Calu3 (cell line): ENCODE results near the gene PAXX. TPM values are rescaled to one million over a fixed set of nuclear protein-coding genes. Genes with fewer than 3 reads are reported as not detected.
A peak's percentile ranks its signal among the peaks of the same experiment; 100 is the strongest.

Source experiments
- BruUV-seq: library from RNA; stranded (reverse); fragments of 400-500 nt; replicated peaks from 2 replicates; lab custom pipeline; 2021; lab: Mats Ljungman, UMichigan
- CTCF ChIA-PET: fragments of 300-600 bp; sonication (Branson Sonifier 250); formaldehyde crosslinking; loops from one replicate; lab custom pipeline; 2022; ENCODE audit warnings: antibody characterized with exemption; lab: Charles Lee
- DNase-seq: peaks from one replicate; pipeline ENCODE4 v3.0.0; 2022
- H3K27ac Mint-ChIP-seq: one replicate; pipeline ENCODE4 v1.8.0; 2022; ENCODE audit warnings: mixed read lengths; ENCODE audit not compliant: unreplicated experiment
- H3K27me3 Mint-ChIP-seq: one replicate; pipeline ENCODE4 v1.8.0; 2022; ENCODE audit warnings: mixed read lengths; ENCODE audit not compliant: unreplicated experiment
- H3K36me3 Mint-ChIP-seq: one replicate; pipeline ENCODE4 v1.8.0; 2022; ENCODE audit warnings: mild to moderate bottlenecking, moderate library complexity, mixed read lengths; ENCODE audit not compliant: insufficient read depth, unreplicated experiment
- H3K4me1 Mint-ChIP-seq: one replicate; pipeline ENCODE4 v1.8.0; 2022; ENCODE audit warnings: mild to moderate bottlenecking, low read depth, mixed read lengths; ENCODE audit not compliant: unreplicated experiment
- H3K4me3 Mint-ChIP-seq: one replicate; pipeline ENCODE4 v1.8.0; 2022; ENCODE audit warnings: mild to moderate bottlenecking, low read depth, moderate library complexity, mixed read lengths; ENCODE audit not compliant: unreplicated experiment
- H3K9me3 Mint-ChIP-seq: one replicate; pipeline ENCODE4 v1.8.0; 2022; ENCODE audit warnings: low read depth, mixed read lengths; ENCODE audit not compliant: unreplicated experiment
- CTCF ChIP-seq: fragments of 200-600 bp; IDR thresholded peaks from one replicate; pipeline ENCODE4 v1.8.0; 2022; ENCODE audit warnings: antibody characterized with exemption; ENCODE audit not compliant: unreplicated experiment
- intact Hi-C: fragments of 100-400 bp; cut with micrococcal nuclease; formaldehyde crosslinking; loops from one replicate; pipeline ENCODE4 v1.10.0; 2022; ENCODE audit not compliant: unreplicated experiment
- total RNA-seq: library from RNA; stranded (reverse); gene quantifications from 2 replicates; pipeline ENCODE4 v1.2.3, GENCODE V29; 2022

PAXX gene
- total RNA-seq, 1 experiment from 2014 or later, result 43.7 TPM

GRCh38 chr9:136997371-136997770 lies 5.1 kb downstream of the PAXX start:
- DNase-seq, result no peak
- CTCF ChIA-PET, result interaction anchor here (1.6 kb wide), 1 partner anchor 48 kb away, joined by 4 read pairs; no protein-coding TSS in a partner anchor
- no peak overlapping the region for H3K27ac Mint-ChIP-seq
- no peak for TF ChIP-seq CTCF
- H3K4me3 Mint-ChIP-seq, result no peak overlapping the region
- H3K36me3 Mint-ChIP-seq, result peaks cover 10% of the 10 kb centered on the region
- BruUV-seq, result no TSS peak
- intact Hi-C loops, result no loop called here
- peaks cover 11% of the 10 kb centered on the region for H3K4me1 Mint-ChIP-seq
- no peaks in the 10 kb centered on the region for H3K9me3 Mint-ChIP-seq
- no peaks in the 10 kb centered on the region for H3K27me3 Mint-ChIP-seq

- CTCF ChIA-PET, result no interaction called here
- no peaks in the 10 kb centered on the region for H3K9me3 Mint-ChIP-seq
- peaks cover 11% of the 10 kb centered on the region for H3K4me1 Mint-ChIP-seq
- TF ChIP-seq CTCF, result no peak
- no peaks in the 10 kb centered on the region for H3K27me3 Mint-ChIP-seq
- H3K27ac Mint-ChIP-seq, result peak overlapping the region; percentile 12
- intact Hi-C loops, result no loop called here
- no TSS peak for BruUV-seq
- no peak for DNase-seq
- H3K36me3 Mint-ChIP-seq, result peaks cover 6% of the 10 kb centered on the region
- no peak overlapping the region for H3K4me3 Mint-ChIP-seq
Measured at GRCh38 chr9:136997830-136998234, 5.6 kb downstream of the PAXX start.

- no TSS peak for BruUV-seq
- H3K9me3 Mint-ChIP-seq, result peaks cover 5% of the 10 kb centered on the region
- H3K27me3 Mint-ChIP-seq, result no peaks in the 10 kb centered on the region
- no peak overlapping the region for H3K4me3 Mint-ChIP-seq
- peaks cover 6% of the 10 kb centered on the region for H3K36me3 Mint-ChIP-seq
- TF ChIP-seq CTCF, result no peak
- DNase-seq, result no peak
- peaks cover 11% of the 10 kb centered on the region for H3K4me1 Mint-ChIP-seq
- CTCF ChIA-PET, result no interaction called here
- intact Hi-C loops, result no loop called here
- no peak overlapping the region for H3K27ac Mint-ChIP-seq
Measured at GRCh38 chr9:137000177-137000930, 8.1 kb downstream of the PAXX start.

- peaks cover 11% of the 10 kb centered on the region for H3K4me1 Mint-ChIP-seq
- no peaks in the 10 kb centered on the region for H3K36me3 Mint-ChIP-seq
- H3K9me3 Mint-ChIP-seq, result peaks cover 5% of the 10 kb centered on the region
- no peak for DNase-seq
- CTCF ChIA-PET, result interaction anchor here (0.6 to 0.7 kb wide), 2 partner anchors 271 to 1016 kb away, joined by 3 to 5 read pairs; no protein-coding TSS in a partner anchor
- intact Hi-C loops, result no loop called here
- H3K27ac Mint-ChIP-seq, result no peak overlapping the region
- no peak for TF ChIP-seq CTCF
- no peak overlapping the region for H3K4me3 Mint-ChIP-seq
- no peaks in the 10 kb centered on the region for H3K27me3 Mint-ChIP-seq
- BruUV-seq, result no TSS peak
Measured at GRCh38 chr9:137001857-137002645, 9.8 kb downstream of the PAXX start.
